Endothelial cell of umbilical vein (primary cell): Measurements from ENCODE around the gene XXYLT1. TPM values are rescaled to one million over a fixed set of nuclear protein-coding genes. Genes with fewer than 3 reads are reported as not detected.

ENCODE experiments used
- BruUV-seq: library from RNA; stranded (reverse); fragments of 400-500 nt; replicated peaks from 2 replicates; lab custom pipeline; 2021; lab: Mats Ljungman, UMichigan
- CTCF ChIA-PET: fragments of 300-600, 350-600 bp; sonication (Branson Sonifier 250); formaldehyde crosslinking; loops from one replicate; lab custom pipeline; 2021; ENCODE audit warnings: antibody characterized with exemption, inconsistent platforms; lab: Charles Lee
- POLR2A ChIA-PET: fragments of 300-600, 350-600 bp; sonication (Branson Sonifier 250); formaldehyde crosslinking; loops from one replicate; lab custom pipeline; 2021; ENCODE audit warnings: antibody characterized with exemption, inconsistent platforms; lab: Charles Lee
- DNase-seq: peaks from one replicate; pipeline ENCODE4 v3.0.0-alpha.2; 2011; ENCODE audit warnings: low read depth, low spot score
- FAIRE-seq: peaks from 2 replicates; lab custom pipeline; 2011; peaks lifted over from hg19 to GRCh38; lab: Jason Lieb, UNC
- H2AFZ ChIP-seq: 2 replicates; pipeline ENCODE4 v1.6.0; 2012; ENCODE audit warnings: low read depth, low read length, control low read depth, inconsistent platforms
- H3K27ac ChIP-seq: 2 replicates; pipeline ENCODE4 v1.5.1; 2011; ENCODE audit warnings: low read depth, mild to moderate bottlenecking, control low read depth, low read length, moderate library complexity; ENCODE audit not compliant: insufficient read depth
- H3K27me3 ChIP-seq, 2 experiments: 2 replicates each; pipeline versions ENCODE4 v1.6.0 to v1.6.1; 2011; ENCODE audit warnings: low read length in 2 of 2, mixed read lengths in 1 of 2; ENCODE audit not compliant: control insufficient read depth in 2 of 2, insufficient read depth in 2 of 2
- H3K36me3 ChIP-seq, 2 experiments: 2 replicates in 1 of 2; 3 replicates in 1 of 2; pipeline ENCODE4 v1.5.1; 2011; ENCODE audit warnings: low read length in 2 of 2, mild to moderate bottlenecking in 1 of 2, moderate library complexity in 1 of 2; ENCODE audit not compliant: control insufficient read depth in 2 of 2, insufficient read depth in 2 of 2; ENCODE audit errors: extremely low read depth in 1 of 2
- H3K4me1 ChIP-seq: 3 replicates; pipeline ENCODE4 v1.5.1; 2011; ENCODE audit warnings: mild to moderate bottlenecking, low read length; ENCODE audit not compliant: control insufficient read depth, insufficient read depth; ENCODE audit errors: extremely low read depth
- H3K4me2 ChIP-seq: 2 replicates; pipeline ENCODE4 v1.6.1; 2011; ENCODE audit warnings: low read length, control low read depth, mixed read lengths; ENCODE audit not compliant: insufficient read depth
- H3K4me3 ChIP-seq, 3 experiments: fragments of 200-600 bp in 1 of 3; sonication (generic), shearing (Covaris generic) in 1 of 3; replicated peaks in 1 of 3; 2 replicates each; pipeline ENCODE4 v1.5.1; 2011 to 2016; ENCODE audit warnings: control low read depth in 3 of 3, low read length in 3 of 3, mild to moderate bottlenecking in 2 of 3, inconsistent platforms in 1 of 3, low read depth in 1 of 3, moderate library complexity in 1 of 3; ENCODE audit not compliant: insufficient read depth in 1 of 3
- H3K79me2 ChIP-seq: 2 replicates; pipeline ENCODE4 v1.6.0; 2012; ENCODE audit warnings: low read length, inconsistent platforms; ENCODE audit not compliant: control insufficient read depth, insufficient read depth
- H3K9ac ChIP-seq: replicated peaks from 2 replicates; pipeline ENCODE3; 2011; ENCODE audit warnings: low read length, control low read depth; ENCODE audit not compliant: insufficient read depth; ENCODE audit errors: extremely low read depth
- H3K9me1 ChIP-seq: replicated peaks from 3 replicates; pipeline ENCODE4 v1.6.0; 2011; ENCODE audit warnings: mild to moderate bottlenecking, low read length; ENCODE audit not compliant: control insufficient read depth, insufficient read depth; ENCODE audit errors: extremely low read depth
- H3K9me3 ChIP-seq: replicated peaks from 2 replicates; pipeline ENCODE4 v1.5.1; 2012; ENCODE audit warnings: low read length, inconsistent platforms; ENCODE audit not compliant: control insufficient read depth, insufficient read depth
- H4K20me1 ChIP-seq: replicated peaks from 2 replicates; pipeline ENCODE3; 2011; ENCODE audit warnings: mild to moderate bottlenecking, low read length; ENCODE audit not compliant: control insufficient read depth, insufficient read depth; ENCODE audit errors: extremely low read depth
- CTCF ChIP-seq, 2 donors: IDR thresholded peaks; 1 replicate in 1 of 2; 2 replicates in 1 of 2; pipeline ENCODE4 v1.5.1; 2011; ENCODE audit warnings: low read length in 2 of 2, mild to moderate bottlenecking in 2 of 2, moderate library complexity in 2 of 2, control low read depth in 1 of 2, inconsistent platforms in 1 of 2, low read depth in 1 of 2; ENCODE audit not compliant: insufficient read depth in 1 of 2; ENCODE audit errors: extremely low read depth in 1 of 2
- FOS ChIP-seq: IDR thresholded peaks from 2 replicates; pipeline ENCODE4 v1.6.1; 2011; ENCODE audit warnings: mild to moderate bottlenecking, low read length, moderate library complexity, borderline replicate concordance; ENCODE audit not compliant: insufficient read depth
- dilution Hi-C: fragments of 300-500 bp; cut with MboI; formaldehyde crosslinking; loops from one replicate; pipeline ENCODE4 v1.15.0; 2019; ENCODE audit warnings: low sequenced_read_pairs; ENCODE audit not compliant: extremely low pct_ligation_motif_present
- intact Hi-C: fragments of 100-400 bp; cut with micrococcal nuclease; formaldehyde crosslinking; loops from one replicate; pipeline ENCODE4 v1.10.0; 2022
- polyA plus RNA-seq, 4 experiments: library from polyadenylated mRNA; depleted of rRNA in 3 of 4; stranded (reverse) in 3 of 4; unstranded in 1 of 4; fragments of >200 nt; gene quantifications; 2 replicates each; pipeline versions ENCODE4 v1.2.1 to v1.2.3, GENCODE V29; 2011 to 2012; ENCODE audit warnings: missing spikeins in 1 of 4
- total RNA-seq: library from RNA; stranded (reverse); gene quantifications from 2 replicates; pipeline ENCODE4 v1.2.3, GENCODE V29; 2021

Gene XXYLT1
- total and polyA plus RNA-seq, 2 donors (not counting 3 experiments of a cell fraction or from before 2014, with no cell fraction given) = 54.4 to 78.1 TPM

GRCh38 chr3:195196266-195196665 lies 74.7 kb downstream of the XXYLT1 start:
- peak; percentile 87 for FAIRE-seq
- Histone ChIP-seq H3K9me1 (no peaks in the 10 kb centered on the region), H3K27ac (peak overlapping the region; percentile 79), H4K20me1 (no peaks in the 10 kb centered on the region), H3K79me2 (peaks cover 24% of the 10 kb centered on the region), H3K4me1 (peaks cover 45% of the 10 kb centered on the region), H2AFZ (no peak overlapping the region), H3K4me2 (peak overlapping the region; percentile 38), H3K27me3 (no peaks in the 10 kb centered on the region), H3K4me3 (no peak overlapping the region), H3K9me3 (peaks cover 2% of the 10 kb centered on the region), H3K9ac (peak overlapping the region; percentile 20), H3K36me3 (no peaks in the 10 kb centered on the region)
- ChIA-PET CTCF (interaction anchor here (1.0 to 2.6 kb wide), 7 partner anchors 10 to 55 kb away, joined by 4 to 14 read pairs (median 7); no protein-coding TSS in a partner anchor), POLR2A (interaction anchor here (0.8 to 1.1 kb wide), 2 partner anchors 9 to 14 kb away, joined by 3 to 4 read pairs; no protein-coding TSS in a partner anchor)
- dilution Hi-C loops = no loop called here
- BruUV-seq = no TSS peak
- TF ChIP-seq FOS (peak; percentile 78), CTCF (IDR thresholded peaks at IDR 0.05; ENCODE audit: extremely low read depth in 1 of 2, insufficient read depth in 1 of 2, low read depth in 1 of 2, low read length in 2 of 2) (no peak)
- DNase-seq = peak; percentile 65
- intact Hi-C loops = no loop called here
